ENCODE data around the gene WHRN.
A peak's percentile ranks its signal among the peaks of the same experiment; 100 is the strongest.

Gene WHRN

GRCh38 chr9:114373960-114374730, 131.1 kb downstream of the WHRN start:
- Histone ChIP-seq H3K9ac (ENCODE audit: low read depth, low read length) (no peak overlapping the region), H3K9me3 (ENCODE audit: control insufficient read depth, insufficient read depth, low read length) (no peaks in the 10 kb centered on the region), H3K4me1 (ENCODE audit: insufficient read depth, low read length) (peaks cover 56% of the 10 kb centered on the region), H3K36me3 (ENCODE audit: insufficient read depth, low read length) (peaks cover 3% of the 10 kb centered on the region)

- Histone ChIP-seq H3K9me3 (ENCODE audit: control insufficient read depth, insufficient read depth, low read length) (no peaks in the 10 kb centered on the region), H3K4me1 (ENCODE audit: insufficient read depth, low read length) (peaks cover 57% of the 10 kb centered on the region), H3K36me3 (ENCODE audit: insufficient read depth, low read length) (peaks cover 3% of the 10 kb centered on the region), H3K9ac (ENCODE audit: low read depth, low read length) (no peak overlapping the region)
These were observed 132.3 kb downstream of the WHRN start for GRCh38 chr9:114372921-114373448.

GRCh38 chr9:114371973-114372917, 133.0 kb downstream of the WHRN start:
- Histone ChIP-seq H3K9ac (ENCODE audit: low read depth, low read length) (no peak overlapping the region), H3K9me3 (ENCODE audit: control insufficient read depth, insufficient read depth, low read length) (no peaks in the 10 kb centered on the region), H3K4me1 (ENCODE audit: insufficient read depth, low read length) (peaks cover 57% of the 10 kb centered on the region), H3K36me3 (ENCODE audit: insufficient read depth, low read length) (peaks cover 7% of the 10 kb centered on the region)

- H3K36me3 ChIP-seq (ENCODE audit: insufficient read depth, low read length) = peaks cover 7% of the 10 kb centered on the region; the same call in 1 of the 2 replicates
- H3K9me3 ChIP-seq (ENCODE audit: control insufficient read depth, insufficient read depth, low read length) = no peaks in the 10 kb centered on the region
- peaks cover 62% of the 10 kb centered on the region for H3K4me1 ChIP-seq (ENCODE audit: insufficient read depth, low read length)
- H3K9ac ChIP-seq (ENCODE audit: low read depth, low read length) = no peak overlapping the region
These were observed 133.8 kb downstream of the WHRN start for GRCh38 chr9:114371343-114371944.

- peaks cover 7% of the 10 kb centered on the region; the same call in 1 of the 2 replicates for H3K36me3 ChIP-seq (ENCODE audit: insufficient read depth, low read length)
- peaks cover 62% of the 10 kb centered on the region for H3K4me1 ChIP-seq (ENCODE audit: insufficient read depth, low read length)
- H3K9ac ChIP-seq (ENCODE audit: low read depth, low read length) = no peak overlapping the region
- no peaks in the 10 kb centered on the region for H3K9me3 ChIP-seq (ENCODE audit: control insufficient read depth, insufficient read depth, low read length)
These were observed 134.3 kb downstream of the WHRN start for GRCh38 chr9:114370968-114371320.

GRCh38 chr9:114370251-114370967, 134.9 kb downstream of the WHRN start:
- Histone ChIP-seq H3K36me3 (ENCODE audit: insufficient read depth, low read length) (peaks cover 7% of the 10 kb centered on the region; the same call in 1 of the 2 replicates), H3K9me3 (ENCODE audit: control insufficient read depth, insufficient read depth, low read length) (no peaks in the 10 kb centered on the region), H3K9ac (ENCODE audit: low read depth, low read length) (peak overlapping the region; percentile 39), H3K4me1 (ENCODE audit: insufficient read depth, low read length) (peaks cover 60% of the 10 kb centered on the region)

- H3K9ac ChIP-seq (ENCODE audit: low read depth, low read length) = no peak overlapping the region; the same call in 1 of the 2 replicates
- peaks cover 9% of the 10 kb centered on the region for H3K36me3 ChIP-seq (ENCODE audit: insufficient read depth, low read length)
- H3K4me1 ChIP-seq (ENCODE audit: insufficient read depth, low read length) = peaks cover 50% of the 10 kb centered on the region
- no peaks in the 10 kb centered on the region for H3K9me3 ChIP-seq (ENCODE audit: control insufficient read depth, insufficient read depth, low read length)
These were observed 135.8 kb downstream of the WHRN start for GRCh38 chr9:114369216-114370130.

- Histone ChIP-seq H3K36me3 (ENCODE audit: insufficient read depth, low read length) (peaks cover 16% of the 10 kb centered on the region), H3K9me3 (ENCODE audit: control insufficient read depth, insufficient read depth, low read length) (no peaks in the 10 kb centered on the region), H3K4me1 (ENCODE audit: insufficient read depth, low read length) (peaks cover 40% of the 10 kb centered on the region), H3K9ac (ENCODE audit: low read depth, low read length) (no peak overlapping the region)
These were observed 137.3 kb downstream of the WHRN start for GRCh38 chr9:114367772-114368569.

- peaks cover 37% of the 10 kb centered on the region for H3K4me1 ChIP-seq (ENCODE audit: insufficient read depth, low read length)
- no peak overlapping the region for H3K9ac ChIP-seq (ENCODE audit: low read depth, low read length)
- no peaks in the 10 kb centered on the region for H3K9me3 ChIP-seq (ENCODE audit: control insufficient read depth, insufficient read depth, low read length)
- H3K36me3 ChIP-seq (ENCODE audit: insufficient read depth, low read length) = peaks cover 16% of the 10 kb centered on the region
These were observed 137.9 kb downstream of the WHRN start for GRCh38 chr9:114367366-114367765.

GRCh38 chr9:114366334-114367128, 138.7 kb downstream of the WHRN start:
- H3K36me3 ChIP-seq (ENCODE audit: insufficient read depth, low read length) = peaks cover 19% of the 10 kb centered on the region
- no peaks in the 10 kb centered on the region for H3K9me3 ChIP-seq (ENCODE audit: control insufficient read depth, insufficient read depth, low read length)
- H3K4me1 ChIP-seq (ENCODE audit: insufficient read depth, low read length) = peaks cover 28% of the 10 kb centered on the region
- no peak overlapping the region for H3K9ac ChIP-seq (ENCODE audit: low read depth, low read length)

- no peaks in the 10 kb centered on the region for H3K9me3 ChIP-seq (ENCODE audit: control insufficient read depth, insufficient read depth, low read length)
- H3K4me1 ChIP-seq (ENCODE audit: insufficient read depth, low read length) = peaks cover 17% of the 10 kb centered on the region
- peaks cover 32% of the 10 kb centered on the region for H3K36me3 ChIP-seq (ENCODE audit: insufficient read depth, low read length)
- H3K9ac ChIP-seq (ENCODE audit: low read depth, low read length) = no peak overlapping the region
These were observed 140.1 kb downstream of the WHRN start for GRCh38 chr9:114365194-114365593.
